RWPE2 (cell line): Measurements from ENCODE around the gene OR4D10.

Experiments used
- ATAC-seq: fragments of 200-7000 bp; cut with Tn5 transposase; 3 replicates; pipeline ENCODE4 v1.9.1; 2021; ENCODE audit warnings: low read depth
- DNase-seq: peaks from one replicate; pipeline ENCODE4 v3.0.0-alpha.2; 2020; ENCODE audit warnings: low spot score
- H3K27ac ChIP-seq: fragments of 450-650 bp; 2 replicates; pipeline ENCODE4 v1.5.1; 2017; ENCODE audit warnings: mild to moderate bottlenecking; ENCODE audit not compliant: poor library complexity, severe bottlenecking
- H3K27me3 ChIP-seq: fragments of 250-450 bp; sonication (Bioruptor Pico); 2 replicates; pipeline ENCODE4 v1.5.1; 2021; ENCODE audit warnings: mild to moderate bottlenecking, moderate library complexity; ENCODE audit not compliant: insufficient read depth, poor library complexity, severe bottlenecking
- H3K36me3 ChIP-seq: fragments of 250-450 bp; sonication (Bioruptor Pico); 2 replicates; pipeline ENCODE4 v1.5.1; 2020; ENCODE audit warnings: low read depth, mild to moderate bottlenecking, moderate library complexity
- H3K4me1 ChIP-seq: fragments of 250-450 bp; sonication (Bioruptor Pico); 2 replicates; pipeline ENCODE4 v1.5.1; 2021; ENCODE audit warnings: mild to moderate bottlenecking, moderate library complexity; ENCODE audit not compliant: insufficient read depth, poor library complexity, severe bottlenecking
- H3K4me3 ChIP-seq: fragments of 250-450 bp; sonication (Bioruptor Pico); 2 replicates; pipeline ENCODE4 v1.5.1; 2021; ENCODE audit warnings: mild to moderate bottlenecking, moderate library complexity; ENCODE audit not compliant: severe bottlenecking
- H3K9me3 ChIP-seq: fragments of 250-450 bp; sonication (Bioruptor Pico); 2 replicates; pipeline ENCODE4 v1.5.1; 2021; ENCODE audit warnings: mild to moderate bottlenecking, moderate library complexity; ENCODE audit not compliant: severe bottlenecking
- TF ChIP-seq, protein P1 (sequence below): fragments of 450-650 bp; IDR thresholded peaks from one replicate; pipeline ENCODE4 v1.5.1; 2017; ENCODE audit warnings: mild to moderate bottlenecking, moderate library complexity; ENCODE audit not compliant: poor library complexity, severe bottlenecking

OR4D10 gene

DNA sequence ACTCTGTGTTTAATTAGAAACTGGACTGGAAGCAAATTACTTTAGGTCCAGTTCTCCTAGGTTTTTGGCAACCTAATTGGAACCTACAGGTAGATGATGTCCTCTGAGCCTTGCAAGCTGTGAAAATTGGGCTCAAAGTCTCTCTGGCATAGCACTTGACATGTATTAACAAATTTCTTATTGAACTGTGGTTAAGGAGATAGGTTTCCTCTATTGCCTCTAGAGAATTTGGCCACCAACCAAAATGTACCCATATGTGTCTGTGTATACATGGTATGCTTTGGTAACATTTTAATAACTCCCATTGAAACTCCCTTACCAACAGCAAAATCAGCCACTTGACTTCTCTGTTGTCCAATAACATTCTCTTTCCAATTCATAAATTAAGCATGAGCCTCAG is at the start of gene OR4D10:
Gene OR4D10, plus strand, starts transcription at position 301 of the 400 bp plus-strand sequence. CDS start 4,115 bp downstream, outside the sequence.
- H3K4me3 ChIP-seq, result no peak within 1 kb of the TSS

DNA sequence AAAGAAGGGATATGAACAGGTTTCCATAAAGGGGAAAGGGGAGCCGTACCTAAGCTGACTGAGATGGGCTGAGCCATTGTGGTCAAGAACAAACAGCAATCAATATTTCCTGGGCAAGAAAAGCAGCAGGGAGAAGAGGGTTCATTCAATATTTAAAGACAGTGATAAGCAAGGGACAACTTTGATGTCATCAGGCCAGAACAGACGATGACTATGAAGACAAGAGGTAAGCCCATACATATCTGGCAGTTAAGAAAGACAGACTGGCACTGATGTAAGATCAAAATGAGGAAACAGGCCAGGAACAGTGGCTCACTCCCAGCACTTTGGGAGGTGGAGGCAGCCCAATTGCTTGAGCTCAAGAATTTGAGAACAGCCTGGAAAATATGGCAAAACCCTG is 49.3 kb upstream of the OR4D10 start:
- H3K4me3 ChIP-seq, result no peak overlapping the region
- no peaks in the 10 kb centered on the region for H3K36me3 ChIP-seq
- H3K27me3 ChIP-seq, result no peaks in the 10 kb centered on the region
- ATAC-seq (no peak), DNase-seq (no peak)
- H3K27ac ChIP-seq, result no peak overlapping the region
- H3K4me1 ChIP-seq, result no peaks in the 10 kb centered on the region
- H3K9me3 ChIP-seq, result no peaks in the 10 kb centered on the region
- TF ChIP-seq, protein P1, sequence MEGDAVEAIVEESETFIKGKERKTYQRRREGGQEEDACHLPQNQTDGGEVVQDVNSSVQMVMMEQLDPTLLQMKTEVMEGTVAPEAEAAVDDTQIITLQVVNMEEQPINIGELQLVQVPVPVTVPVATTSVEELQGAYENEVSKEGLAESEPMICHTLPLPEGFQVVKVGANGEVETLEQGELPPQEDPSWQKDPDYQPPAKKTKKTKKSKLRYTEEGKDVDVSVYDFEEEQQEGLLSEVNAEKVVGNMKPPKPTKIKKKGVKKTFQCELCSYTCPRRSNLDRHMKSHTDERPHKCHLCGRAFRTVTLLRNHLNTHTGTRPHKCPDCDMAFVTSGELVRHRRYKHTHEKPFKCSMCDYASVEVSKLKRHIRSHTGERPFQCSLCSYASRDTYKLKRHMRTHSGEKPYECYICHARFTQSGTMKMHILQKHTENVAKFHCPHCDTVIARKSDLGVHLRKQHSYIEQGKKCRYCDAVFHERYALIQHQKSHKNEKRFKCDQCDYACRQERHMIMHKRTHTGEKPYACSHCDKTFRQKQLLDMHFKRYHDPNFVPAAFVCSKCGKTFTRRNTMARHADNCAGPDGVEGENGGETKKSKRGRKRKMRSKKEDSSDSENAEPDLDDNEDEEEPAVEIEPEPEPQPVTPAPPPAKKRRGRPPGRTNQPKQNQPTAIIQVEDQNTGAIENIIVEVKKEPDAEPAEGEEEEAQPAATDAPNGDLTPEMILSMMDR, result no peak

More for the DNA sequence above, at the start of gene OR4D10:
- H3K36me3 ChIP-seq, result no peaks in the 10 kb centered on the region
- H3K4me1 ChIP-seq, result no peaks in the 10 kb centered on the region
- no peaks in the 10 kb centered on the region for H3K9me3 ChIP-seq
- no peak for ATAC-seq
- DNase-seq, result no peak
- H3K27me3 ChIP-seq, result no peaks in the 10 kb centered on the region
- TF ChIP-seq, protein P1, result no peak
- no peak within 1 kb of the TSS for H3K27ac ChIP-seq

DNA sequence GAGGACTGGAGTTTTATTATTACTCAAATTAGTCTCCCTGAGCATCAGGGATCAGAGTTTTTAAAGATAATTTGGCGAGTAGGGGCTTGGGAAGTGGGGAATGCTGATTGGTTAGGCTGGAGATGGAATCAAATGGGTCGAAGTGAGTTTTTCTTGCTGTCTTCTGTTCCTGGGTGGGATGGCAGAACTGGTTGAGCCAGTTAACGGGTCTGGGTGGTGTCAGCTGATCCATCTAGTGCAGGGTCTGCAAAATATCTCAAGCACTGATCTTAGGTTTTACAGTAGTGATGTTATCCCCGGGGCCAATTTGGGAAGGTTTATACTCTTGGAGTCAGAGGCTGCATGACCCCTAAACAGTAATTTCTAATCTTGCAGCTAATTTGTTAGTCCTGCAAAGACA is 48.0 kb upstream of the OR4D10 start:
- Histone ChIP-seq H3K27ac (no peak overlapping the region), H3K36me3 (no peaks in the 10 kb centered on the region), H3K27me3 (no peaks in the 10 kb centered on the region), H3K4me3 (no peak overlapping the region), H3K4me1 (no peaks in the 10 kb centered on the region), H3K9me3 (no peaks in the 10 kb centered on the region)
- DNase-seq (no peak), ATAC-seq (no peak)
- TF ChIP-seq, protein P1, result no peak

DNA sequence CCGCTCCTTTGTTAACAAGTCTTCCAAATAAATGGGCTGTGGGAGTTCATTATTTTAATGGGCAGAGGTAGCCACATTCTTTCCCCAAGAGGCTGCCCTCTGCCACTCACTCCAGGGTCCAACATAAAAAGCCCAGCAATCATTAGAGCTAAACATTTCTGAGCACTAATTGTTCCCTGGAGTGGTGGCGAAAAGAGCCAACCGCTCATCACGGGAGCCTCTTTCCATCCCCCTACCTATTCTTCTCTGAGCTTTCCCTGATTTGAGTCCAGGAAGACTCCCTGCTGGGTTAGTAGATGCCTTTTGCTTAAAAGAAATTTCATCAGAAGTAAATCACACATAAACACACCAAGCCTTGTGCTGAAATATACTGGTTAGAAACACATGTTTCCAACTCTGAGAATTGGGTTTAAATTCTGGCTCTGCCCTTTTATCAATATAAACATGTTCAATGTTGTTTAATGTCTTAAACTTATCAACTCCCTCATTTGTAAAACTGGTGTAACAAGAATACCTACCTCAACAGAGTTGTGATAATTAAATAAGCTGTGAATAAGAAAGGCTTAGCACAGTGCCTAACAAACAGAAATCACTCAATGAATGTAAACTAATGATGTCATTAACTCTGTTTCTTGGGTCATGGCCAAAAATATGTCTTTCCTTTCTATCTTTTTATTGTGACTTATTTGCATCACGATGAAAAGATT is 46.6 kb upstream of the OR4D10 start, which contains the start of gene OR5A2:
Gene OR5A2, minus strand, starts transcription at position 53 of the 707 bp plus-strand sequence. CDS start 3,460 bp downstream, outside the sequence.
- Histone ChIP-seq H3K4me1 (no peaks in the 10 kb centered on the region), H3K27ac (no peak within 1 kb of the TSS), H3K4me3 (no peak within 1 kb of the TSS), H3K9me3 (no peaks in the 10 kb centered on the region), H3K27me3 (no peaks in the 10 kb centered on the region), H3K36me3 (no peaks in the 10 kb centered on the region)
- TF ChIP-seq, protein P1, result no peak
- ATAC-seq (no peak), DNase-seq (no peak)

DNA sequence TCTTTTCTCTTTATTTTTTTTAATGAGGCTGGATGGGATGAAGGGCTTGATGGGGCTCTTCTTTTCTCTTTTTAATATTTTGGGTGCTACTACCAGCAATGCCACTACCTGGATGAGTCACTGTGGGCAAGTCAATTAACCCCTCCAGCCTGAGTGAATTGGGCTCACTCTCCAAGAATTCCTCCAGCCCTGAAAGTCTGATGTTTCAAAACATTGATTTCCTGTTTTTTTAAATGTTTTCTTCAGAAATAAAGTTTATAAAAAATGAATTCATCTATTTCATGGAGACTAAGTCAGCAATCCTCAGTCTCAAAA is 46.1 kb upstream of the OR4D10 start:
- H3K9me3 ChIP-seq, result no peaks in the 10 kb centered on the region

More for the DNA sequence above, 46.1 kb upstream of the OR4D10 start:
- ATAC-seq (peak; percentile 52; the same call in 1 of the 3 replicates), DNase-seq (no peak)
- H3K27me3 ChIP-seq, result no peaks in the 10 kb centered on the region
- no peaks in the 10 kb centered on the region for H3K36me3 ChIP-seq
- no peaks in the 10 kb centered on the region for H3K4me1 ChIP-seq
- H3K27ac ChIP-seq, result no peak overlapping the region
- TF ChIP-seq, protein P1, result no peak
- no peak overlapping the region for H3K4me3 ChIP-seq
